ENCODE measurements around the gene KLHDC7A. TPM values are rescaled to one million over a fixed set of nuclear protein-coding genes. Genes with fewer than 3 reads are reported as not detected.

KLHDC7A gene
- total RNA-seq, 1 experiment from 2014 or later = not detected

DNA sequence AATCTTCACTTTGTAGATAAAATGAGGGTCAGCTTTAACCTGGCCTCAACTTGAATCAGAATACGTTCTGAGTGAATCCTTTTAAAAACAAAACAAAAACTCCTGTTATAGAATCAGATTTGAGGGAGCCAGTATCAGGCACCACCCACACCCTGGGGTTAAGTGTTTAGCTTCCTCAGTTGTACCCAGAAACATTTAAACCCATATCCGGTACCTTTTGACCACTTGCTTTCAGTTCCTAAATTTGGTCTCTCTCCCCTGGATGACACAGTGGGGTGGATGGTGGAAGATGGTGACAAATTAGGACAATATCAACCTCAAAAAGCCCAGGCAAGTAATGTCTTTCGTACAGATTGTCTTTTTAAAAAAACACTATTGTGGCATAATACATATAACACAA lies 10.4 kb downstream of the KLHDC7A start:
- Histone ChIP-seq H3K9me2 (replicated peaks; ENCODE audit: insufficient read depth, low read length) (no peaks in the 10 kb centered on the region), H3K4me3 (ENCODE audit: low read length) (no peak overlapping the region), H4K20me1 (ENCODE audit: insufficient read depth, low read depth, low read length) (no peaks in the 10 kb centered on the region), H3K9me3 (ENCODE audit: low read length) (no peaks in the 10 kb centered on the region), H3K79me2 (ENCODE audit: low read length) (no peaks in the 10 kb centered on the region), H3K36me3 (ENCODE audit: insufficient read depth, low read length) (no peaks in the 10 kb centered on the region), H3K4me2 (ENCODE audit: low read depth, low read length, poor library complexity, severe bottlenecking) (no peak overlapping the region), H2AFZ (ENCODE audit: low read length) (no peak overlapping the region), H3K27ac (ENCODE audit: low read length) (no peak overlapping the region), H3K27me3 (ENCODE audit: low read length) (no peaks in the 10 kb centered on the region), H3K9ac (ENCODE audit: low read length) (no peak overlapping the region), H3K4me1 (ENCODE audit: low read length) (no peaks in the 10 kb centered on the region)
- DNase-seq = no peak

DNA sequence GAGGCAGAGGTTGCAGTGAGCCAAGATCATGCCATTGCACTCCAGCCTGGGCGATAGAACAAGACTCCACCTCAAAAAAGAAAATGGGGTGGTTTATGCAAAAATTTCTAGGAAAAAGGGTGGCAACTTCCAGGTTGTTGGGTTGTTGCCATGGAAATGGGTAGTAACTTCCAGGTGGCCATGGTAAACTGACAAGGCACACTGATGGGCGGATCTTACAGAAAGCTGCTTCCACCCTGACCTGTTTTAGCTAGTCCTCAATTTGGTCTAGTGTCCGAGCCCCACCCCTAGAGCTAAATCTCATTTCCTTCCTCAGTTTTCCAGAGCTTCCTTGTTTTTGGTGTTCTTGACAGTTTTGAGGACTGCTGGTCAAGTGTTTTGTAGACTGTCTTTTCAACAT lies 13.6 kb downstream of the KLHDC7A start:
- no peak overlapping the region for H3K4me3 ChIP-seq (ENCODE audit: low read length)
- no peaks in the 10 kb centered on the region for H3K4me1 ChIP-seq (ENCODE audit: low read length)

DNA sequence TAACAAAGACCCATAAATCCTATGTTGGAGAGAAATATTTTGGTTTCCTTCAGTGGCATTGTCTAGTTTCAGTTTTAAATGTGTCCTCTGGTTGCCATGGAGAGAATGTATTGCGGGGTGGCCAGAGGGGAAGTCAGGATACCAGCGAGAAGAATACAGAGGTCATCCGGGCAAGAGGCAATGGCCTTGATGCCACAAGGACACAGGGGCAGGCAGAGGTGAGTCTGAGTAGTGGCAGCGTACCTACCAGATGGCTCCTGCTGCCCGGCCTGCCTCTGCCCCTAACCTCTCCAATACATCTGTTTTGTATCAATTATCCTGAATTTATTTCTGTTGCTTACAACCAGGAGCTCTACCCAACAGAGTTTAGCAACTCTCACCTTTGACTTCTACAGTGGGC lies 14.9 kb downstream of the KLHDC7A start:
- no peaks in the 10 kb centered on the region for H4K20me1 ChIP-seq (ENCODE audit: insufficient read depth, low read depth, low read length)
- no peak overlapping the region for H3K4me3 ChIP-seq (ENCODE audit: low read length)
- no peaks in the 10 kb centered on the region for H3K9me3 ChIP-seq (ENCODE audit: low read length)
- H3K9me2 ChIP-seq (replicated peaks; ENCODE audit: insufficient read depth, low read length) = no peaks in the 10 kb centered on the region
- DNase-seq = no peak
- H3K79me2 ChIP-seq (ENCODE audit: low read length) = no peaks in the 10 kb centered on the region
- no peak overlapping the region for H3K9ac ChIP-seq (ENCODE audit: low read length)
- no peak overlapping the region for H3K27ac ChIP-seq (ENCODE audit: low read length)
- H3K4me2 ChIP-seq (ENCODE audit: low read depth, low read length, poor library complexity, severe bottlenecking) = no peak overlapping the region
- no peaks in the 10 kb centered on the region for H3K4me1 ChIP-seq (ENCODE audit: low read length)
- no peak overlapping the region for H2AFZ ChIP-seq (ENCODE audit: low read length)
- no peaks in the 10 kb centered on the region for H3K36me3 ChIP-seq (ENCODE audit: insufficient read depth, low read length)
- no peaks in the 10 kb centered on the region for H3K27me3 ChIP-seq (ENCODE audit: low read length)

More for the DNA sequence above, 13.6 kb downstream of the KLHDC7A start:
- H4K20me1 ChIP-seq (ENCODE audit: insufficient read depth, low read depth, low read length) = no peaks in the 10 kb centered on the region
- no peaks in the 10 kb centered on the region for H3K36me3 ChIP-seq (ENCODE audit: insufficient read depth, low read length)
- no peak for DNase-seq
- no peak overlapping the region for H3K4me2 ChIP-seq (ENCODE audit: low read depth, low read length, poor library complexity, severe bottlenecking)
- H3K27ac ChIP-seq (ENCODE audit: low read length) = no peak overlapping the region
- no peaks in the 10 kb centered on the region for H3K27me3 ChIP-seq (ENCODE audit: low read length)
- no peaks in the 10 kb centered on the region for H3K9me3 ChIP-seq (ENCODE audit: low read length)
- no peak overlapping the region for H3K9ac ChIP-seq (ENCODE audit: low read length)
- H2AFZ ChIP-seq (ENCODE audit: low read length) = no peak overlapping the region
- no peaks in the 10 kb centered on the region for H3K79me2 ChIP-seq (ENCODE audit: low read length)
- no peaks in the 10 kb centered on the region for H3K9me2 ChIP-seq (replicated peaks; ENCODE audit: insufficient read depth, low read length)

DNA sequence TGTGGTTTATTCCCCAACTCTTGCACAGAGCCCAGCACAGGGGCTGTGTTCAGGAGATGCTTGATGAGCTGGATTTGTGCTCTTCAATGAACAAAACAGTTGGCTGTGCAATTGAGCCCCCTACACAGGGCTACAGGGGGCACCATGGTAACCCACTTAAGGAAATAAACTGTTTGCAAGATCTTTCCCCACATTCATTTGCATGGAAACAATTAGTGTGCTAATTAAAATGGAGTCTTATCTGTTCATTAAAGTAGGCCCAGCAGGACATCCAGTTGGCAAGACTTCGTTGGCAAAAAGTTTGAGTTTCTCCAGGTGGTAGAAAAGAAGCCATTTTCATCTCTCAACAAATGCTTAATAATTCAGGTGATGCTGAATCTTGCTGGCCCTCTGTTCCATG lies 15.3 kb downstream of the KLHDC7A start:
- H3K9me3 ChIP-seq (ENCODE audit: low read length) = no peaks in the 10 kb centered on the region
- H3K27ac ChIP-seq (ENCODE audit: low read length) = no peak overlapping the region
- no peaks in the 10 kb centered on the region for H3K36me3 ChIP-seq (ENCODE audit: insufficient read depth, low read length)
- no peak for DNase-seq
- H3K4me3 ChIP-seq (ENCODE audit: low read length) = no peak overlapping the region
- H3K9me2 ChIP-seq (replicated peaks; ENCODE audit: insufficient read depth, low read length) = no peaks in the 10 kb centered on the region
- no peaks in the 10 kb centered on the region for H3K4me1 ChIP-seq (ENCODE audit: low read length)
- H3K79me2 ChIP-seq (ENCODE audit: low read length) = no peaks in the 10 kb centered on the region
- H3K27me3 ChIP-seq (ENCODE audit: low read length) = no peaks in the 10 kb centered on the region
- H3K4me2 ChIP-seq (ENCODE audit: low read depth, low read length, poor library complexity, severe bottlenecking) = no peak overlapping the region
- H3K9ac ChIP-seq (ENCODE audit: low read length) = no peak overlapping the region
- H2AFZ ChIP-seq (ENCODE audit: low read length) = no peak overlapping the region
- H4K20me1 ChIP-seq (ENCODE audit: insufficient read depth, low read depth, low read length) = no peaks in the 10 kb centered on the region

DNA sequence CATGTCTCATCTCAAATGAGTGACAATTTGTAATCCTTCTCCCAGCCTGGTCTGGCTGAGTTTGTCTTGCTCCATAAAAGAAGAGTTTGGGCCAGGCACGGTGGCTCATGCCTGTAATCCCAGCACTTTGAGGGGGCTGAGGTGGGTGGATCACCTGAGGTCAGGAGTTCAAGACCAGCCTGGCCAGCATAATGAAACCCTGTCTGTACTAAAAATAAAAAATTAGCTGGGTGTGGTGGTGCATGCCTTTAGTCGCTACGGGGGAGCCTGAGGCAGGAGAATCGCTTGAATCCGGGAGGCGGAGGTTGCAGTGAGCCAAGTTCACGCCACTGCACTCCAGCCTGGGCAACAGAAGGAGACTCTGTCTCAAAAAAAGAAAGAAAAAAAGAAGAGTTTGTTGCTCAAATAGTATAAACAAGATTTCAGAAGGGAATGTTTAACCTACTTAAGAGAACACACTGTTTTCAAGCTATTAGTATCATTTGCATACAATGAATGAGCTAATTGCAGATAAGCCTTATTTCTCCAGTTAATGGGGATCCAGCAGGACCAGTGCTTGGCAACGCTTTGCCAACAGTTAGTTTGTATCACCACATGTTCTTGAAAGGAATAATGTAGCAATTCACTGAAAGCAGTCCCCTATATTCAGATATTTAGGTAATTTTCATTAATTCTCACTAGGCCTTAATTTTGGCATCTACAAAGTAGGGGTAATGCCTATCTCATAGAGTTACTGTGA lies 15.9 kb downstream of the KLHDC7A start:
- Histone ChIP-seq H3K9me2 (replicated peaks; ENCODE audit: insufficient read depth, low read length) (no peaks in the 10 kb centered on the region), H3K27ac (ENCODE audit: low read length) (no peak overlapping the region), H3K4me2 (ENCODE audit: low read depth, low read length, poor library complexity, severe bottlenecking) (no peak overlapping the region), H3K4me3 (ENCODE audit: low read length) (no peak overlapping the region), H3K36me3 (ENCODE audit: insufficient read depth, low read length) (no peaks in the 10 kb centered on the region), H3K4me1 (ENCODE audit: low read length) (no peaks in the 10 kb centered on the region), H3K79me2 (ENCODE audit: low read length) (no peaks in the 10 kb centered on the region), H3K9ac (ENCODE audit: low read length) (no peak overlapping the region), H4K20me1 (ENCODE audit: insufficient read depth, low read depth, low read length) (no peaks in the 10 kb centered on the region), H3K27me3 (ENCODE audit: low read length) (no peaks in the 10 kb centered on the region), H2AFZ (ENCODE audit: low read length) (no peak overlapping the region), H3K9me3 (ENCODE audit: low read length) (no peaks in the 10 kb centered on the region)
- no peak for DNase-seq

DNA sequence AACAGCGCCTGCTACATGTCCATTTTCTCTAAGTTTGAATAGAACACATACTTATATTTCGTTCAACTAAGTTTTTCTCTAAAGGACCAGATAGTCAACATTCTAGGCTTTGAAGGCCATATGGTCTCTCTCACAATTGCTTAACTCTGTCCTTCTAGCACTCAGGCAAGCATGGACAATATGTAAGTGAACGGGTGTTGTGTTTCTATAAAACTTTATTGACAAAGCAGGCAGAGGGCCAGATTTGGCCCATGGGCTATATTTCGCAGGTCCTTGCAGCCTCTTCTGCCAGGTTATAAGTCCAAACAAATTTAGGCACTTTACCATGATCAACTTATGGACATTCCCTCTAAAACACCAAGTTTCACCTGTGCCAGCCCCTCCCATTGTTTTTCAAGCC lies 21.1 kb downstream of the KLHDC7A start:
- Histone ChIP-seq H3K9ac (ENCODE audit: low read length) (no peak overlapping the region), H2AFZ (ENCODE audit: low read length) (no peak overlapping the region), H3K9me3 (ENCODE audit: low read length) (no peaks in the 10 kb centered on the region), H3K27ac (ENCODE audit: low read length) (no peak overlapping the region), H3K4me2 (ENCODE audit: low read depth, low read length, poor library complexity, severe bottlenecking) (no peak overlapping the region), H4K20me1 (ENCODE audit: insufficient read depth, low read depth, low read length) (no peaks in the 10 kb centered on the region), H3K27me3 (ENCODE audit: low read length) (no peaks in the 10 kb centered on the region), H3K9me2 (replicated peaks; ENCODE audit: insufficient read depth, low read length) (no peaks in the 10 kb centered on the region), H3K4me1 (ENCODE audit: low read length) (no peaks in the 10 kb centered on the region), H3K36me3 (ENCODE audit: insufficient read depth, low read length) (no peaks in the 10 kb centered on the region), H3K4me3 (ENCODE audit: low read length) (no peak overlapping the region), H3K79me2 (ENCODE audit: low read length) (no peaks in the 10 kb centered on the region)
- no peak for DNase-seq

DNA sequence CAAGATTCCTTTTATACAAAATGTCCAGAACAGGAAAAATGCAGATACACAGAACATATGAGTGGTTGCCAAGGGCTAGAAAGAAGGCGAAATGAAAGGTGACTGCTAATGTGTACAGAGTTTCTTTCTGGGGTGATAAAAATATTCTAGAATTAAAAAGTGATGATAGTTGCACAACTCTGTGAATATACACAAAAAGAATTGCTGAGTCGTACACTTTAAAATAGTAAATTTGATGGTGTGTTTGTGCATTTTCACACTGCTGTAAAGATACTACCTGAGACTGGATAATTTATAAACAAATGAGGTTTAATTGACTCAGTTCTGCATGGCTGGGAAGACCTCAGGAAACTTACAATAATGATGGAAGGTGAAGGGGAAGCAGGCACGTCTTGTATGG lies 23.9 kb downstream of the KLHDC7A start:
- no peaks in the 10 kb centered on the region for H3K27me3 ChIP-seq (ENCODE audit: low read length)
- no peaks in the 10 kb centered on the region for H3K9me3 ChIP-seq (ENCODE audit: low read length)
- H3K4me1 ChIP-seq (ENCODE audit: low read length) = no peaks in the 10 kb centered on the region
- H3K27ac ChIP-seq (ENCODE audit: low read length) = no peak overlapping the region
- no peaks in the 10 kb centered on the region for H4K20me1 ChIP-seq (ENCODE audit: insufficient read depth, low read depth, low read length)
- H3K4me2 ChIP-seq (ENCODE audit: low read depth, low read length, poor library complexity, severe bottlenecking) = no peak overlapping the region
- no peak overlapping the region for H2AFZ ChIP-seq (ENCODE audit: low read length)
- no peak overlapping the region for H3K4me3 ChIP-seq (ENCODE audit: low read length)
- no peaks in the 10 kb centered on the region for H3K9me2 ChIP-seq (replicated peaks; ENCODE audit: insufficient read depth, low read length)
- H3K36me3 ChIP-seq (ENCODE audit: insufficient read depth, low read length) = no peaks in the 10 kb centered on the region
- H3K9ac ChIP-seq (ENCODE audit: low read length) = no peak overlapping the region
- no peaks in the 10 kb centered on the region for H3K79me2 ChIP-seq (ENCODE audit: low read length)
- DNase-seq = no peak

DNA sequence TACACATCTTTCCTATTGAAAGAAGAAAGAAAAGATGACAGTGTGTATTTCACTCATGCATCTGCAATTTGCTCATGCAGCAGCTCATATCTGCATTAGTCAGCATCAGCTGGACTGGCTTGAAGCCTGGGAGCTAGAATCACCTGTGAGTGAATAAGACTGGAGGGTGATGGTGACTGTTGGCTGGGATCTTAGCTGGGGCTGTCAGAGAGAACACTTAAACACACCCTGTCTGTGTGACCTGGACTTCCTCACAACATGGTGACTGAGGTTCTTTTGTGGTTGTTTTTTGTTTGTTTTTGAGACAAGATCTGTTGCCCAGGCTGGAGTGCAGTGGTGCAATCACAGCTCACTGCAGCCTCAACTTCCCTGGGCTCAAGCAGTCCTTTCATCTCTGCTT lies 24.9 kb downstream of the KLHDC7A start:
- H2AFZ ChIP-seq (ENCODE audit: low read length) = no peak overlapping the region
- no peaks in the 10 kb centered on the region for H3K27me3 ChIP-seq (ENCODE audit: low read length)
- H3K79me2 ChIP-seq (ENCODE audit: low read length) = no peaks in the 10 kb centered on the region
- no peak overlapping the region for H3K4me3 ChIP-seq (ENCODE audit: low read length)
- no peak for DNase-seq
- no peak overlapping the region for H3K27ac ChIP-seq (ENCODE audit: low read length)
- H3K4me2 ChIP-seq (ENCODE audit: low read depth, low read length, poor library complexity, severe bottlenecking) = no peak overlapping the region
- no peaks in the 10 kb centered on the region for H3K36me3 ChIP-seq (ENCODE audit: insufficient read depth, low read length)
- H3K9ac ChIP-seq (ENCODE audit: low read length) = no peak overlapping the region
- no peaks in the 10 kb centered on the region for H3K4me1 ChIP-seq (ENCODE audit: low read length)
- no peaks in the 10 kb centered on the region for H4K20me1 ChIP-seq (ENCODE audit: insufficient read depth, low read depth, low read length)
- H3K9me2 ChIP-seq (replicated peaks; ENCODE audit: insufficient read depth, low read length) = no peaks in the 10 kb centered on the region
- H3K9me3 ChIP-seq (ENCODE audit: low read length) = no peaks in the 10 kb centered on the region

All from Karpas-422 (cell line).